HG03103 (cell line): ENCODE data around the gene GAB2.

Experiments used
- ATAC-seq: cut with Tn5 transposase; IDR thresholded peaks from one replicate; pipeline ENCODE4 v1.9.1; 2021; ENCODE audit warnings: low read depth; ENCODE audit not compliant: unreplicated experiment

The GAB2 gene

DNA sequence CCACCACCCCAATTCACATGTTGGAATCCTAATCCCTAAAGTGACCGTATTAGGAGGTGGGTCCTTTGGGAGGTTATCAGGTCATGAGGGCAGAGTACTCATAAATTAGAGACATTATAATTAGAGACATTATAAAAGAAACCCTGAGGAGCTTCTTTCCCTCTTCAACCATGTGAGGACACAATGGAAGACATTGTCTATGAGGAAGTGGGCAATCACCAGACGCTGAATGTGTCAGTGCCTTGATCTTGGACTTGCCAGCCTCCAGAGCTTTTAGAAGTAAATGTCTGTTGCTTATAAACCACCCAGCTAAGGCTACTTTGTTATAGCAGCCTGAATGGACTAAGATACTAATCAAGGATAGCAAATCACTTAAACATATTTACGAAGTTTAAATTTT is 14.8 kb downstream of the GAB2 start:
- no peak for ATAC-seq

GRCh38 chr11:78400702-78401101 is 16.9 kb downstream of the GAB2 start:
- no peak for ATAC-seq

- ATAC-seq = no peak
Measured at GRCh38 chr11:78400116-78400515, 17.5 kb downstream of the GAB2 start.

- ATAC-seq = no peak
Measured at GRCh38 chr11:78399136-78399535, 18.5 kb downstream of the GAB2 start.

DNA sequence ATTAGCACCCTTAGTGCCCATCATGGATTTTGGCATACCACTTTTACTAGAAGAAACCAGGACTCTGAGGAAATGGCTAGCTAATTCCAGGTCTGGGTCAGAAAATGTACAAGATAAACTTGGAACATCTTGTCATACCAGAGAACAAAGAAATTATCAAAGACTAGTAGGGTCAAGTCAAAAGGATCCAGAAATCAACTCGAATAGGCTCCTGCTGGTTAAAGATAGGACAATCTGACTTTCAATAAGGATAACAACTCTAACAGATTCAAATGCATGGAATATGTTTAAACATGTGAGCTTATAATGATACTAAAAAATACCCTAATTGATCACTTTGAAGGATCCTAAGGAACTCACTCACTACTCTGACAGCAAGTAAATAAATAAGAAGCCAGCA is 18.9 kb downstream of the GAB2 start:
- ATAC-seq = no peak

DNA sequence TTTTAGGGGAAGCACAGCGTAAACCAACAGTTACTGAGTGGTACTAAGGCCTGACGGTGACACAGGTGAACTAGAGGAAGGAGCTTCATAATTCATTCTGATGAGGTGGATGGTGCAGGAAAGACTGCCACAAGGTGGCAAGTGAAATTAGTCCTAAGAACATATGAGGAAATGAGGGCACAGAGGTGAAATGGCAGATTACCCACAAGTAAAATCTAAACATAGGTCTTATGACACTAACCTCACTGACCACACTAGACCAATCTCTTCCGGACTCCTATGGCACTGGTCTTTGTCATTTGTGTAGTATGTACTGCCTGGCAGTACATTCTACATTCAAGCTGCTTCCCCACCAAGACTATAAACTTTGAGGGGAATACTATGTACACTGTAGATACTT is 20.2 kb downstream of the GAB2 start:
- no peak for ATAC-seq

DNA sequence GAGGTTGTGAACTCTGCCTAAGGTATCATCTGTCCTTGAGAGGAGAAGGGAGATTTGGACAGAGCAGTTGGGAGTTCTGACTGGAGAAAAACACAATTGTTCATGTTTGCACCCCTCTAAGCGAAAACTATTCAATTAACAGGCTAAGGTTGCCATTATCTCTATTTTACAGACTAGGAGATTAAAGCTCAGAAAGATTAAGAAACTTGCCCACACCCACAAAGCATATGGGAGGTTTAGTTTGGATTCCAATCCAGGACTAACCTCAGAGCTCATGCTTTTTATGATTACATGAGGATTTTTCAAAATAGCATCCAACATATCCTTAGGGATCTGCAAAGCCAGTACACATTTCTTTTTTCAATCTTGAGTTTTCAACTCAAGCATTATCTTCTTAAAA is 22.0 kb downstream of the GAB2 start:
- ATAC-seq = no peak

DNA sequence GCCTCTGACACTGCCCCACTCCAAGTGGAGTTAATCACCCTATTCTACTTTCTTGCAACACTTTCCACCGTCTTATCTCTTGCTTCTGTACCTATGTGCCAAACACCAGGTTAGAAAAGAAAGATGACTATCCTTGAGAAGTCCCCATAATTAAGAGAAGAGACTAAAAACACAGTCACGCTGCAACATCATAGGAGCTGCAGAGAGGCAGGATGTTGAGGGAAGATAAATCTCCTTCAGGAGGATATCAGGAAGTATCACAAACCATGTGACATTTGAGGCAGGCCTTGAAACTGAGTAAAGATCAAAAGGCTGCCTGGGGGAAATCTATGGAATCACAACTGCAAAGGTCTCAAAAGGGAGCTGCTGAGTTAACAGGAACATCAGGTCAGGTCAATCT is 24.8 kb downstream of the GAB2 start:
- no peak for ATAC-seq

- ATAC-seq = no peak
Measured at GRCh38 chr11:78391424-78391823, 26.2 kb downstream of the GAB2 start.

DNA sequence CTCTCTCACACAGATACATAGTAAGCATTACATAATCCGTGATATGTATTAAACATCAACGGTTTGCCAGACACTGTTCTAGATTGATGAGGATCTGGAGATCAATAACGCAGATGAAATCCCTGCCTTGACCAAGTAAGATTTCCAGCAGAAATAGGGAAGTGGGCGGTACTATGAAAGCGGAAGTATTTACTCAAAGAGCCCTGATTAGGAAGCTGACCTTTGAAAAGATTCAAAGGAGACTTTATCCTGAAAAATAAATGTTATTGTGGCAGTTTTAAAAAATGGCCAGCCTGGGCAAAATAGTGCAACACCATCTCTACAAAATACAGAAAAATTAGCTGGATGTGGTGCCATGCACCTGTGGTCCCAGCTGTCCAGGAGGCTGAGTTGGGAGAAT is 26.8 kb downstream of the GAB2 start:
- ATAC-seq = no peak

GRCh38 chr11:78386215-78386941 is 31.2 kb downstream of the GAB2 start:
- ATAC-seq = no peak

- ATAC-seq = no peak
Measured at GRCh38 chr11:78385205-78385604, 32.4 kb downstream of the GAB2 start.

DNA sequence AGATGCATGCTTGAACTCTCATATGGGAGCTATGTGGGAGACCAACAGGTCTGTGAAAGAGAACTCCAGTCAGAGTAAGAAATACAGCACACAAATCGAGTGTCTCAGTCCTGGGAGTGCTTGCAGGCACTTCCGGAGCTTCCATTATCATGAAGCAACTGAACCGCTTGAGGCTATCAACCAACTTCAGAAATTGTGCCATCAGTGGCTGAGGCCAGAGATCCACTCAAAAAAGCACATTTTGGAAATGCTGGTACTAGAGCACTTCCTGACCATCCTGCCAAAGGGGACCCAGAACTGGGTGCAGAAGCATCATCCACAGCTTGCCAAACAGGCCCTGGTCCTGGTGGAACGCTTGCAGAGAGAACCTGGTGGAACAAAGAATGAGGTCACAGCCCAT is 33.4 kb downstream of the GAB2 start:
- ATAC-seq = no peak

DNA sequence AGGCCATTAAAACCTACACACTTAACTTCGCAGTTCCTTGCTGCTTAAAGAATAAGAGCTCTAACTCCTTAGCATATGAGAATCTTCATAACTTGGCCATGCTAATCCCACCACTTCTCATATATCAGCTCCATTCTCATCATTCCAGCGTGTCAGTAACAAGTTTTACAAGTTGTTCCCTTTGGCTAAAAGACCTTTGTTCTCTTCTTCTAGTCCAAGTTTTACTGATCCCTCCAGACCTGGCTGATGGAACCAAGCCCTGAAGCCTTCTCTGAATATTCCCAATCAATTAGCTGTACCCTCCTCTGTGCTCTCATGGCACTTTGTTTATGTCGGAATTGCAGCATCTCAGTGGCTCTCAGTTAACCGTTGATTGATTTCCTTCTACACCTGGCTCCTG is 35.8 kb downstream of the GAB2 start:
- ATAC-seq = no peak

- no peak for ATAC-seq
Measured at GRCh38 chr11:78380615-78381051, 37.0 kb downstream of the GAB2 start.

DNA sequence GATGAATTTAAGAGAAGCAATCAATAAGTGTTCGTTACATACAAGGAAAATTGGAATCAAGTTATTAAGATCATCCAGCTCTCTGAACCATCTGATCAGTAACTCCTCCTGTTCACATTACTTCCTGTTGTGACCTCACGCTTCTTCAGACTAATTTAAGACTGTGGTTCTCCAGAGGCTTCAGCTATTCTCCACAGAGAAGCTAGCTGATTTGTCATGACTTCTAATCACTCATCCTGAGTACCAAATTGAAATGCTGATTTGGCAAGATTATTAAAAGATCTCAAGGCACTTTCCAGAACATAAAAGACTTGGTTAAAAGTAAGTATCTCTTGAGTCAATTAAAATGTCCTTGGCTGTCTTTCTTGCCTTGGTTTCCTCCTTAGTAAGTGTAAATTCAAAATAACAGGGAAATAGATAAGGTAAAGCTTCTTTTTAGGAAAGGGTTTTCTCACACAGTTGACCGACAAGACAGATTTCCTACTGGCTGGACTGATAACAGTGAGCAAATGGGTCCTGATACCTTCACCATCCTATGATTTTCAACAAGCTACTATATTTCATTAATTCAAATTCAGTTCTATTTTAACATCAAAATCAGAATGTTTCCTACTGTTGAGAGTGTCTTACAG is 38.5 kb downstream of the GAB2 start:
- no peak for ATAC-seq

GRCh38 chr11:78377625-78378418 is 39.8 kb downstream of the GAB2 start:
- ATAC-seq = no peak

GRCh38 chr11:78376858-78377257 is 40.8 kb downstream of the GAB2 start:
- no peak for ATAC-seq

GRCh38 chr11:78374917-78375316 is 42.7 kb downstream of the GAB2 start:
- ATAC-seq = no peak

- ATAC-seq = no peak
Measured at GRCh38 chr11:78373689-78374088, 43.9 kb downstream of the GAB2 start.

DNA sequence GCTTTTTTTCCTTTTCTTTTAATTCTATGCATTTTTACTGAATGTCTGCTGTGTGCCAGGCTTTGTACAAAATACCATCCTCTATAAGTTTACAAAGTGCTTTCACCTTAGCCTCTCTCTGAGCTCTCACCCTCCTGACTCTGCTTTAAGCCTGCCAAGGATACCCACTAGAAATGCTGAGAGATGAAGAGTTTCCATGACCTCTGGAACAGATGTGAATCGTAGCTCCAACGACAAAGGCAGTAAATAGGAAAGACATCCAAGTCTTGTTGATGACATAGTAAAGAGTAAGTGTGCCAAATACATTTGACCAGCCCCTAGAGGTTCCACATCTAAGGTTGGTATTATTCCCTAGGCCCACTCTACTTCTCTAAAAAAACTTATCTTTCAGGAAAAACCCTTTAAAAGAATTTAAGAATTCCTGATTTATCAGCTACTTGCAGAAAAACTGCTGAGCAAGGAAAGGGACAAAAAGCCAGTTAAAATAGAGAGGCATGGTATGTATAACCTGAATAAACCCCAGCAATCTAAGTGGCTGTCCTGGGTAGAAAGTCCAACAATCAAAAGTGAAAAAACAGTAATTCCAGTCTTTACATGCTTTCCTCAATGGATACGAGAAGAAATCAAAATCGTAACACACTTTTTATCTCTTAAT is 45.4 kb downstream of the GAB2 start:
- ATAC-seq = no peak
